GM19238 (cell line): Measurements from ENCODE around the gene PLXNA2.

ENCODE experiments used
- DNase-seq: peaks from one replicate; pipeline ENCODE4 v3.0.0; 2011; ENCODE audit warnings: low spot score; ENCODE audit not compliant: insufficient read length

The PLXNA2 gene

GRCh38 chr1:208093046-208093445 lies 151.1 kb downstream of the PLXNA2 start:
- no peak for DNase-seq

GRCh38 chr1:208090388-208091301 lies 153.5 kb downstream of the PLXNA2 start:
- DNase-seq: no peak

GRCh38 chr1:208089761-208090370 lies 154.3 kb downstream of the PLXNA2 start:
- no peak for DNase-seq

GRCh38 chr1:208089149-208089548 lies 155.0 kb downstream of the PLXNA2 start:
- DNase-seq: no peak

- no peak for DNase-seq
Measured at GRCh38 chr1:208088319-208088718, 155.9 kb downstream of the PLXNA2 start.

DNA sequence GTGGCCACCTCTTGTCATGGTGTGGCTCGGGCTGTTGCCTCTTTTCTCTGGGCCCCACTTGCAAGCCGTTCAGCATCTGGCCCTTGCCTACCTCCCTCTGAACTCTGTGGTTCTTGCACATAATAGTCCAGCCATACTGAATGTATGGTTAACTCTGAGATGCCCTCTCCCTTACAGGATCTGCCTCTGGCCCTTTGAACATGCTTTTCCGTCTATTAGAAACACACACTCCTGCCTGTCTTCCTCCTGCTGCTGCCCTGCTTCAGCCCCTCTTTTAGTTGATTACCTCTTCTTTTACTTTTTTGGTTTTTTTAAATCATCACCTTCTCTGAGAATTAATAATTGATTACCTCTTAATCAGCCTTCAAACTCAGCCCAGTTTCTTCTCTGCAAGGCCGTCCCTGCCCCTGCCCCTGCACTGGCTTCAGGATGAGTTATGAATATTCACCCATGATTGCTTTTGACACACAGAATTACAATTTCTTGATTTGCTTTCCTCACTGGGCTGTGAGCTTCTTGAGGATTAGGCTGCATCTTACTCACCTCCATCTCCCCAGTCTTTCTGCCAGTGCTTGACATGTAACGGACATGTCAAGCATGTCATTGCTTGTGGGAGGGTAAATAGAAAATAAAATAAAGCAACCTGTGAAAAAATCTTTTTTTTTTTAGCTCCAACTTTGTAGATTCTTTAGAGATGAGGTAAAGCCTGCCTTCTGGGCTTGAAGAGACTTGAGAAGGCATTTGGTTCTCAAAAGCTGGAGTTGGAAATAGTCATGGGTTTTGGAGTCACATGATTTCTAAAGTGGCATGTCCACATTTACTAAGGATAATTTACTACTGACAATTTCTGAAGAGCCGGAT lies 158.3 kb downstream of the PLXNA2 start:
- DNase-seq: no peak

- DNase-seq: no peak
Measured at GRCh38 chr1:208084764-208085163, 159.4 kb downstream of the PLXNA2 start.

DNA sequence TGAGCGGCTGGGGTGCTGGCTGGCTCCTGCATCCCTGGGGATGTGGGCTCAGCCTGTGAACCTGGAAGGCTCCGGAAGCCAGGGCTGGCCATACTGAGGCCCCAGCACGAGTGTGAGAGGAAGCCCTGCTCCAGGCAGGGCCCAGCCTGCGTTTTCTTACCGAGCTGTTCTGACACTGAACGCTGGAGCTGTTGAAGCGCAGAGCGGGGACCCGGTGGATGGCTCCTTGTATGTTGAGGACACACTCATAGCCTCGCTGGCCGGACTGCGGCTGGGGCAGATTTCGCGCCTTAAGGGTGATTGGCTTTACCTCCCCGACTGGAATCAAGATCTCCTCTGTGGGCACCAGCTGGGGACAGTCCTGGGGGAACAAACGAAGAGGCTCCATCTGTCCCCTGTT lies 160.0 kb downstream of the PLXNA2 start:
- DNase-seq: no peak

DNA sequence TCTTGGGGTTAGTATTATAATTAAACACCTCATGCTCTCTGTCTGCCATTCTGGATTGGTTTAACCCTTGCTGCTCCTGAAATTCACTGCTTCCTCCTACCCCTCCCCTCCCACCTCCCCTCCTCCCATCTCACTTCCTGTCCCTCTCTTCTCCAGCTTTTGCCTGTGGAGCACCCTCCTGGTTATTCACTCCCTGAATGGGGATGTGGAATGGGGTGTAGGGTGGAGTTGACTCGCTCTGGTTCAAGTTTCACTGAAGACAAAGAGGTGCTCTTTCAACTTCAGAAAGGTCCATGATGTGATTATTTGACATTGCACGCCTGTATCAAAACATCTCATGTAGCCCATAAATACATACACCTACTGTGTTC lies 160.5 kb downstream of the PLXNA2 start:
- DNase-seq: no peak

- DNase-seq: no peak
Measured at GRCh38 chr1:208083016-208083714, 161.0 kb downstream of the PLXNA2 start.

DNA sequence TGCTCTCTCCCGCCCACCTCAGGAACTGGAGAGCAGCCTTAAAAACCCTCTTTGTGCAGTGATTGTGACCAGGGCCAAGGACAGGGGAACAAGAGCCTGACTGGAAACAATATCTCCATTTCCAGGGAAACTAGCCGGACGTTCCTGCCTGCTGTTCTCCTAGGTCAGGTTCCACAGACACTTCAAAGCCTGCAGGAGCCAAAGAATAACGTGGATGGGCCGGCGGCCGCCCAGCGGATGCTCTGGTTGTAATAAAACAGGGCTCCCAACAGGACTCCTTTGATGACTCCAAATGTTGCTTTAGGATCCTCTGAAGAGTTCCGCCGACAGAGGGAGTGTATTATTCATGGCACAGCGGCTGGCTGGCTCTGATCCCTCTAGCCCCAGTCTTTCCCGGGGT lies 162.2 kb downstream of the PLXNA2 start:
- DNase-seq: no peak

- no peak for DNase-seq
Measured at GRCh38 chr1:208080396-208081286, 163.5 kb downstream of the PLXNA2 start.

DNA sequence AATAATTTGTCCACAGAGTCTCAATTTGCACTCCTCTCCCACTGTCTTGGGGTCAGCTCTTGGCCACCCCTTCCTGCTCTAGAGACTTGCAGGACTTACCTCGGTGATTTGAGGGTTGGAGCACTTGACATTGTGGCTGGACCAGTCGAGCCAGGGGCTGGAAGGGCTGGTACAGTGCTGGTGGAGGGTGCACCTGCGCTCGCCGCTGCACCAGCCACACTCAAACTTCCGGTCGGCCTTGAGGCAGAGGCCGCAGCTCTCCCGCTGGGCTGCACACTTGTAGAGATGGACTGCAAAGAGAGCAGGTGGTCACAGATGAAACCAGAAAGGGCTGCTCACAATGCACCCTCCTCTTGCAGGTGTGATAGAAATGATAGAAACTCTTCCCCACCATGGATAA lies 165.0 kb downstream of the PLXNA2 start:
- DNase-seq: no peak

GRCh38 chr1:208078752-208079151 lies 165.4 kb downstream of the PLXNA2 start:
- DNase-seq: no peak

DNA sequence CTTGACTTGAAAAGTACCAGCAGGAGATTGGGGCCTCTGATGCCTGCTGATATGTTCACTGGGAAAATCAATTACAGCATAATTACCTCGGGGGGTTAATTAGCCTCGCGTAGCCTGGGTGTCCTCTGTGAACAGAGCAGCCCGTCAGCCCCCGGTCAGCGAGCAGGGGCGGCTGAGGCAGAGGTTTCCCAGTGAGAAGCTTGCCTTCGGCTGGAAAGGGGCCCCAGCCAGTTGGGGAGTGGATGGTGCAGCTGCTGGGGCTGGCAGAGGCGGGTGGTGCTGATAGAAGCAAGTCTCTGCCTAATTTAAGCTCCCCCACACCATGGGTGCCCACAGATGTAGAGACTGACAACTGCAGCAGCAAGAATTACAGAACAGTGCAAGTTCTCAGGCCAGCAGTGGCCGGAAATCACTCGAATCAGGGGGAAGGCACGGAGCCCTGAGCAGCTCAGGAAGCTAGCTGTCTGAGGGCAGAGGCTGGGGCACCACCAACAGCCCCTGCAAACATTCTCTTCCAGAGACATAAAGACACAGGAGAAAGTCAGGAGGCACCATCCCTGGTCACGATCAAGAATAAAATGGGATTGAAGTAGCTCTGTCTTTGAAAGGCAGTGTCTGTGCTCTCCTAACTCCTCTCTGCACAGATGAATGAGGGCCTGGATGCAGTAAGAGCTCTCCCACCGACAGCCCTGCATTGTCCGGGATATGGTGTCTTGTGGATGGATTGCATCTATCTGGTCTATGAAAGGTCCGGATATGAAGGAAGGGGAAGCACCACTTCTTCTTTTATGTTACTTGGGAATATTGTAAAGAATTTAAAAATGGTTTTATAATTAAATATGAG lies 166.7 kb downstream of the PLXNA2 start:
- DNase-seq: no peak

DNA sequence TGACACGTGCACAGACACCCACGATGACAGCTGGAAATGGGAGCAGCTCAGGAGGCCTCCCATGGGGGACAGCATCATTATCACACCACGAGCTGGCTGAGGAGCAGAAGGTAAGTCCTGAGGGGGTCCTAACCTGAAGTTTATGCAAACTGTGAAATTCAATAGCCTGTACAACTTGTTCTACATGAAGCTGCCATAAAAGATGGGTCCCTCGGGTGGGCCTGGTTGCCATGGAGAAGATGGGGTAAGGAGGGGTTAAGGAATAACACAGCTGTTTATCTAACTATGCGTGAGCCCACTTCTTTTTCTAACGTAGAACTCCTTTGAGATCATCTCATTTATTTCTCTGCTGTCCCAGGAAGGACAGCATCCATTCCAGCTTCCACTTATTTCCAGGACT lies 169.8 kb downstream of the PLXNA2 start:
- no peak for DNase-seq

DNA sequence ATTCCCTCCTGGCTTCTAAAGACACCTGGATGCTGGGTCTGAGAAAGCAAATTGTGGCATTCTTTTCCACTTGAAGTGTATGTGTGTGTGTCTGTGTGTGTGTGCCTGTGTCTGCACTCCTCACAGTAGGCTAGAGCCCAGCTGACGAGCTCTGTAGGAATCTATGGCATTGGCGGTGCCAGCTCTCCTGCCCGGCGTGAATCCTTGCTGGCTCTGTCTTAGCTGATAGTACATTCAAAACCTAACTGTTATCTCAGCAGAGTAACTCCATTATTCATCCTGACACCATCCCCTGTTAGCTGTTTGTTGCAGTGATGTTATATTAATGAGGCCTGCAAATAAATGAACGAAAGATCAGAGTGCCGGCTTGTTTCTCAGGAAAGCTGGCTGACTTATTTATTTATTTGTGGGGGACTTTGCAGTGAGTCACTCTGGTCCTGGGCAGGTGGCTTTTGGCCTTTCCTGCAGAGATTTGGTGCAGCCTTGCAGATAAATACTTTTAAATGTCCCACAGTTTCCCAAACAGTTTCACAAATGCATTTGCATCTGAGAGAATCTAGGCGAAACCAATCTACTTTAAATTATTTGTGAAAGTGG lies 172.7 kb downstream of the PLXNA2 start:
- DNase-seq: no peak

DNA sequence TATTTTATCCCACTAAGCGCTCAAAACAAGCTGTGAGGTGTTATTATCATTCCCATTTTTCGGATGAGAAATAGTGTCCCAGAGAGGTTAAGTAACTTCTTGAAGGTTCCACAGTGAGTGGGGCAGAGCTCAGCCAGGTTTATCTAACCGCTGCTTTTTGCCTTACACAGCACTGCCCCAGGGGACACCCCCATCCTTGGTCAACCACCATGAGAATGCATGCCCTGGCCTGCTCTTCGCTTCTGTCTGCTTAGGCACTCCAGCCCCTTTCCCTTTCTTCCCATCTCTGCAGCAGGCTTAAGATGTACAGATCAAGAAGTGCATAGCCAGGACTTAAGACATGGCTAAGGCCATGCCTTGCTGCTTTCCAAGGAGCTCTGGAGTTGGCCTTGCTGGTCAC lies 174.3 kb downstream of the PLXNA2 start:
- no peak for DNase-seq

DNA sequence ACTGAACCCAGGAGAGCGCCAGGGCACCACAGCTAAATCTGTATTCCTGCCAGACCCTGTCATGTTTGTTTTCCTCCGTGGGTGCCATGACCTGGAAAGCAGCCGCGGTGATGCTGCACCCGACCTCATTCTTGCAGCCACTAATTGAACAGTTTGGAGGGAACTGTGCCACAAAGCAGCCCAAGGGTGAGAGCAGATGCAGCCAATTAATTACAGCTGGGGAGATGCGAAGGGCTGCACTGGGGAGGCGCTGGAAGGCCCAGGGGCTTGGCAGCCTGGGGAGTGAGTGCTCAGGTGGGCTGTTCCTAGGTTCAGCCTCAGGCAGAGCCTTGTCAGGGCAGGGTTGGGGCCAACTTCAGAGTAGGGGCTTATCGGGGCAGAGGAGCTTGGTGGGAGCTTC lies 174.9 kb downstream of the PLXNA2 start:
- no peak for DNase-seq
